Measurements from ENCODE around the gene GNPTG.
"Not testable (repeated sequence)": the region's sequence is repeated elsewhere in the genome, so short reads cannot be mapped to it uniquely, and the experiment has no call there.

Gene GNPTG

GRCh38 chr16:1320097-1320496 lies 31.6 kb upstream of the GNPTG start:
- no peak for FAIRE-seq

- no peak for FAIRE-seq
Observed at GRCh38 chr16:1320658-1321240, 31.0 kb upstream of the GNPTG start.

GRCh38 chr16:1322407-1322806 lies 29.3 kb upstream of the GNPTG start:
- no peak for FAIRE-seq

GRCh38 chr16:1323296-1324239 lies 28.2 kb upstream of the GNPTG start:
- no peak for FAIRE-seq

GRCh38 chr16:1324286-1324826 lies 27.4 kb upstream of the GNPTG start:
- FAIRE-seq = no peak

- FAIRE-seq = no peak
Observed at GRCh38 chr16:1325261-1325660, 26.5 kb upstream of the GNPTG start.

- no peak for FAIRE-seq
Observed at GRCh38 chr16:1325673-1326371, 25.9 kb upstream of the GNPTG start.

- FAIRE-seq = no peak
Observed at GRCh38 chr16:1326391-1326790, 25.3 kb upstream of the GNPTG start.

- FAIRE-seq = no peak
Observed at GRCh38 chr16:1326946-1327618, 24.6 kb upstream of the GNPTG start.

- no peak for FAIRE-seq
Observed at GRCh38 chr16:1327619-1327947, 24.1 kb upstream of the GNPTG start.

- not testable (repeated sequence) for FAIRE-seq
Observed at GRCh38 chr16:1328136-1328535, 23.6 kb upstream of the GNPTG start.

GRCh38 chr16:1328961-1329360 lies 22.8 kb upstream of the GNPTG start:
- FAIRE-seq = not testable (repeated sequence)

GRCh38 chr16:1330260-1330914 lies 21.3 kb upstream of the GNPTG start:
- FAIRE-seq = no peak

- FAIRE-seq = no peak
Observed at GRCh38 chr16:1330931-1331711, 20.6 kb upstream of the GNPTG start.

- no peak for FAIRE-seq
Observed at GRCh38 chr16:1331712-1332617, 19.8 kb upstream of the GNPTG start.

- FAIRE-seq = no peak
Observed at GRCh38 chr16:1332618-1333148, 19.0 kb upstream of the GNPTG start.

GRCh38 chr16:1333149-1333812 lies 18.4 kb upstream of the GNPTG start, which contains the start of gene BAIAP3:
Gene BAIAP3, plus strand, starts transcription at chr16:1333645. Its CDS starts 4,905 bp downstream, at chr16:1338550.
- no peak for FAIRE-seq

- no peak for FAIRE-seq
Observed at GRCh38 chr16:1333854-1334700, 17.7 kb upstream of the GNPTG start.

Data from A204.1 (cell line).